ENCODE measurements around the gene THOC3. TPM values are rescaled to one million over a fixed set of nuclear protein-coding genes. Genes with fewer than 3 reads are reported as not detected.
"Not testable (repeated sequence)": the region's sequence is repeated elsewhere in the genome, so short reads cannot be mapped to it uniquely, and the experiment has no call there.

Gene THOC3
- polyA plus RNA-seq, 2 donors, result 28.7 to 138 TPM

- not testable (repeated sequence) for H3K4me3 ChIP-seq (ENCODE audit: low read depth in 1 of 2, low read length in 2 of 2); H3K27me3 ChIP-seq (ENCODE audit: control insufficient read depth in 1 of 2, insufficient read depth in 2 of 2, low read length in 2 of 2); H3K36me3 ChIP-seq (ENCODE audit: control insufficient read depth in 2 of 2, insufficient read depth in 2 of 2, low read length in 1 of 2); H3K27ac ChIP-seq (ENCODE audit: low read depth in 2 of 2, low read length in 1 of 2); H3K9me3 ChIP-seq (ENCODE audit: control insufficient read depth in 2 of 2, insufficient read depth in 1 of 2, low read depth in 1 of 2, low read length in 1 of 2); H3K4me1 ChIP-seq (ENCODE audit: control insufficient read depth in 2 of 2, insufficient read depth in 2 of 2, low read length in 1 of 2)
- WGBS, 2 donors, result 51 to 52% methylated on average over 9 of the region's 20 CpGs
Observed at GRCh38 chr5:175913835-175914672, 54.1 kb downstream of the THOC3 start.

GRCh38 chr5:175910072-175910471 lies 58.0 kb downstream of the THOC3 start:
- H3K4me3 ChIP-seq (ENCODE audit: low read depth in 1 of 2, low read length in 2 of 2); H3K9me3 ChIP-seq (ENCODE audit: control insufficient read depth in 2 of 2, insufficient read depth in 1 of 2, low read depth in 1 of 2, low read length in 1 of 2); H3K36me3 ChIP-seq (ENCODE audit: control insufficient read depth in 2 of 2, insufficient read depth in 2 of 2, low read length in 1 of 2); H3K27ac ChIP-seq (ENCODE audit: low read depth in 2 of 2, low read length in 1 of 2); H3K27me3 ChIP-seq (ENCODE audit: control insufficient read depth in 1 of 2, insufficient read depth in 2 of 2, low read length in 2 of 2); H3K4me1 ChIP-seq (ENCODE audit: control insufficient read depth in 2 of 2, insufficient read depth in 2 of 2, low read length in 1 of 2): not testable (repeated sequence)
- WGBS, 2 donors, result 72 to 78% methylated on average over 9 to 10 of the region's 12 CpGs

Other genes starting within 250 kb of the THOC3 start
- gene CPLX2, start 96.7 kb downstream of the THOC3 start, polyA plus RNA-seq, result under 1 TPM; 0.01 to 0.14 TPM